Effector memory CD4-positive, alpha-beta T cell (primary cell): ENCODE results near the gene TRMO.
A peak's percentile ranks its signal among the peaks of the same experiment; 100 is the strongest.

ENCODE experiments used
- DNase-seq, 3 donors: peaks; one replicate each; pipeline ENCODE4 v3.0.0-alpha.2; 2020
- H3K27ac ChIP-seq: 2 replicates; pipeline ENCODE4 v1.7.0; 2013; ENCODE audit warnings: mild to moderate bottlenecking, low read length, moderate library complexity; ENCODE audit not compliant: insufficient read depth, poor library complexity, severe bottlenecking
- H3K27me3 ChIP-seq: replicated peaks from 2 replicates; pipeline ENCODE4 v1.7.0; 2013; ENCODE audit warnings: mild to moderate bottlenecking, low read length; ENCODE audit not compliant: insufficient read depth, control insufficient read depth, poor library complexity, severe bottlenecking
- H3K36me3 ChIP-seq: 2 replicates; pipeline ENCODE4 v1.7.0; 2013; ENCODE audit warnings: mild to moderate bottlenecking, low read length, moderate library complexity; ENCODE audit not compliant: control insufficient read depth, insufficient read depth
- H3K4me1 ChIP-seq: 2 replicates; pipeline ENCODE4 v1.7.0; 2013; ENCODE audit warnings: low read length, mild to moderate bottlenecking; ENCODE audit not compliant: control insufficient read depth, insufficient read depth, poor library complexity, severe bottlenecking
- H3K4me3 ChIP-seq: 2 replicates; pipeline ENCODE4 v1.7.0; 2013; ENCODE audit warnings: low read length, low read depth, mild to moderate bottlenecking; ENCODE audit not compliant: insufficient read depth, poor library complexity, severe bottlenecking
- H3K9me3 ChIP-seq: 2 replicates; pipeline ENCODE4 v1.7.0; 2013; ENCODE audit warnings: mild to moderate bottlenecking, low read length, moderate library complexity; ENCODE audit not compliant: control insufficient read depth

The TRMO gene

GRCh38 chr9:97907046-97907445 is 15.3 kb downstream of the TRMO start:
- H3K9me3 ChIP-seq, result no peaks in the 10 kb centered on the region
- no peak for DNase-seq
- H3K4me3 ChIP-seq, result no peak overlapping the region
- peaks cover 63% of the 10 kb centered on the region for H3K4me1 ChIP-seq
- H3K27me3 ChIP-seq, result no peaks in the 10 kb centered on the region
- peak overlapping the region; percentile 86 for H3K27ac ChIP-seq
- peaks cover 27% of the 10 kb centered on the region for H3K36me3 ChIP-seq

GRCh38 chr9:97906236-97906831 is 16.0 kb downstream of the TRMO start:
- DNase-seq, result peak in 2 of 3 donors; percentile 40 to 69
- H3K27me3 ChIP-seq, result no peaks in the 10 kb centered on the region
- H3K4me3 ChIP-seq, result peak overlapping the region; percentile 24
- H3K27ac ChIP-seq, result peak overlapping the region; percentile 86
- peaks cover 65% of the 10 kb centered on the region for H3K4me1 ChIP-seq
- peaks cover 22% of the 10 kb centered on the region for H3K36me3 ChIP-seq
- no peaks in the 10 kb centered on the region for H3K9me3 ChIP-seq

GRCh38 chr9:97905228-97905627 is 17.1 kb downstream of the TRMO start:
- H3K27me3 ChIP-seq, result no peaks in the 10 kb centered on the region
- peaks cover 72% of the 10 kb centered on the region for H3K4me1 ChIP-seq
- H3K4me3 ChIP-seq, result peak overlapping the region; percentile 30
- peaks cover 12% of the 10 kb centered on the region for H3K36me3 ChIP-seq
- H3K9me3 ChIP-seq, result no peaks in the 10 kb centered on the region
- peak overlapping the region; percentile 86 for H3K27ac ChIP-seq
- peak; percentile 45 to 52 (median 47) for DNase-seq

GRCh38 chr9:97904725-97905124 is 17.6 kb downstream of the TRMO start:
- Histone ChIP-seq H3K36me3 (peaks cover 6% of the 10 kb centered on the region), H3K27ac (peak overlapping the region; percentile 86), H3K27me3 (no peaks in the 10 kb centered on the region), H3K4me1 (peaks cover 72% of the 10 kb centered on the region), H3K4me3 (peak overlapping the region; percentile 30), H3K9me3 (no peaks in the 10 kb centered on the region)
- peak in 2 of 3 donors; percentile 35 to 50 for DNase-seq

GRCh38 chr9:97903177-97903576 is 19.1 kb downstream of the TRMO start:
- DNase-seq, result no peak
- peaks cover under 1% of the 10 kb centered on the region for H3K36me3 ChIP-seq
- no peaks in the 10 kb centered on the region for H3K9me3 ChIP-seq
- H3K4me1 ChIP-seq, result peaks cover 63% of the 10 kb centered on the region
- H3K27me3 ChIP-seq, result no peaks in the 10 kb centered on the region
- no peak overlapping the region for H3K4me3 ChIP-seq
- peak overlapping the region; percentile 86 for H3K27ac ChIP-seq

GRCh38 chr9:97900738-97901565 is 21.3 kb downstream of the TRMO start:
- peaks cover 8% of the 10 kb centered on the region for H3K36me3 ChIP-seq
- DNase-seq, result no peak
- no peaks in the 10 kb centered on the region for H3K9me3 ChIP-seq
- no peak overlapping the region for H3K4me3 ChIP-seq
- no peaks in the 10 kb centered on the region for H3K27me3 ChIP-seq
- H3K27ac ChIP-seq, result peak overlapping the region; percentile 45
- peaks cover 45% of the 10 kb centered on the region for H3K4me1 ChIP-seq

GRCh38 chr9:97900103-97900737 is 22.1 kb downstream of the TRMO start:
- H3K4me1 ChIP-seq, result peaks cover 39% of the 10 kb centered on the region
- H3K36me3 ChIP-seq, result peaks cover 8% of the 10 kb centered on the region
- H3K27ac ChIP-seq, result no peak overlapping the region

GRCh38 chr9:97895695-97896332 is 26.5 kb downstream of the TRMO start:
- Histone ChIP-seq H3K4me1 (peaks cover 3% of the 10 kb centered on the region), H3K27ac (no peak overlapping the region), H3K9me3 (no peaks in the 10 kb centered on the region), H3K4me3 (no peak overlapping the region), H3K27me3 (no peaks in the 10 kb centered on the region), H3K36me3 (peaks cover 8% of the 10 kb centered on the region)
- no peak for DNase-seq

More at GRCh38 chr9:97900103-97900737, 22.1 kb downstream of the TRMO start:
- Histone ChIP-seq H3K27me3 (no peaks in the 10 kb centered on the region), H3K4me3 (no peak overlapping the region), H3K9me3 (no peaks in the 10 kb centered on the region)
- DNase-seq, result no peak

- no peak for DNase-seq
- peaks cover 8% of the 10 kb centered on the region for H3K36me3 ChIP-seq
- H3K4me3 ChIP-seq, result no peak overlapping the region
- H3K27ac ChIP-seq, result no peak overlapping the region
- H3K27me3 ChIP-seq, result no peaks in the 10 kb centered on the region
- H3K9me3 ChIP-seq, result no peaks in the 10 kb centered on the region
- H3K4me1 ChIP-seq, result no peaks in the 10 kb centered on the region
These were observed 27.1 kb downstream of the TRMO start for GRCh38 chr9:97895211-97895610.
